Thyroid gland (tissue), 4 donors: Measurements from ENCODE around the gene FAM13C.

Experiments
- CTCF ChIP-seq, 6 experiments: fragments of 200-600 bp in 3 of 6; fragments of 450-650 bp in 3 of 6; sonication (generic) in 3 of 6; IDR thresholded peaks; one replicate each; pipeline ENCODE4 v1.5.1; 2016 to 2019; ENCODE audit warnings: antibody characterized with exemption in 6 of 6, mild to moderate bottlenecking in 2 of 6, inconsistent platforms in 1 of 6, moderate library complexity in 1 of 6
- POLR2A ChIP-seq, 2 donors: fragments of 450-650 bp; IDR thresholded peaks; one replicate each; pipeline ENCODE4 v1.6.1; 2017; ENCODE audit warnings: antibody characterized with exemption in 2 of 2, mild to moderate bottlenecking in 2 of 2, moderate library complexity in 1 of 2

GRCh38 chr10:59289853-59290252 lies 72.5 kb downstream of the FAM13C start:
- TF ChIP-seq CTCF (IDR thresholded peaks at IDR 0.05) (no peak), POLR2A (IDR thresholded peaks at IDR 0.05) (no peak)
